Mesendoderm (in vitro differentiated cells): ENCODE results near the gene ARHGDIA.
A peak's percentile ranks its signal among the peaks of the same experiment; 100 is the strongest.

Experiments used
- DNase-seq: peaks from one replicate; pipeline ENCODE4 v3.0.0; 2013
- H2AK5ac ChIP-seq: 2 replicates; pipeline ENCODE4 v1.6.1; 2013; ENCODE audit warnings: low read length, inconsistent platforms
- H2BK120ac ChIP-seq: 2 replicates; pipeline ENCODE4 v1.6.1; 2013; ENCODE audit warnings: low read depth, mild to moderate bottlenecking, low read length, moderate library complexity, mixed read lengths
- H2BK15ac ChIP-seq: replicated peaks from 2 replicates; pipeline ENCODE4 v1.6.1; 2013; ENCODE audit warnings: low read depth, mild to moderate bottlenecking, moderate library complexity
- H2BK5ac ChIP-seq: 2 replicates; pipeline ENCODE4 v1.6.1; 2013; ENCODE audit warnings: low read length, inconsistent platforms
- H3K18ac ChIP-seq: 2 replicates; pipeline ENCODE4 v1.6.1; 2013; ENCODE audit warnings: mild to moderate bottlenecking, low read length, mixed read lengths
- H3K23ac ChIP-seq: one replicate; pipeline ENCODE4 v1.6.1; 2013; ENCODE audit warnings: low read length
- H3K27ac ChIP-seq: 2 replicates; pipeline ENCODE4 v1.5.1; 2013; ENCODE audit warnings: low read depth, mild to moderate bottlenecking, inconsistent platforms, low read length, moderate library complexity
- H3K27me3 ChIP-seq: 2 replicates; pipeline ENCODE4 v1.6.1; 2013; ENCODE audit warnings: low read length, control low read depth, mild to moderate bottlenecking, inconsistent platforms; ENCODE audit not compliant: insufficient read depth, poor library complexity
- H3K36me3 ChIP-seq: 2 replicates; pipeline ENCODE4 v1.6.1; 2013; ENCODE audit warnings: low read length, inconsistent platforms; ENCODE audit not compliant: control insufficient read depth, insufficient read depth
- H3K4ac ChIP-seq: one replicate; pipeline ENCODE4 v1.6.1; 2013; ENCODE audit warnings: low read depth, mild to moderate bottlenecking, low read length, moderate library complexity
- H3K4me1 ChIP-seq: 2 replicates; pipeline ENCODE4 v1.6.1; 2013; ENCODE audit warnings: low read depth, low read length, inconsistent platforms; ENCODE audit not compliant: control insufficient read depth
- H3K4me2 ChIP-seq: 2 replicates; pipeline ENCODE4 v1.6.1; 2013; ENCODE audit warnings: low read length
- H3K4me3 ChIP-seq: 2 replicates; pipeline ENCODE4 v1.5.1; 2013; ENCODE audit warnings: mild to moderate bottlenecking, low read length
- H3K56ac ChIP-seq: one replicate; pipeline ENCODE4 v1.6.1; 2013; ENCODE audit warnings: low read length
- H3K79me1 ChIP-seq: 2 replicates; pipeline ENCODE4 v1.6.1; 2013; ENCODE audit warnings: low read length, inconsistent platforms
- H3K79me2 ChIP-seq: 2 replicates; pipeline ENCODE4 v1.6.1; 2013; ENCODE audit warnings: mild to moderate bottlenecking, low read length; ENCODE audit not compliant: control insufficient read depth, insufficient read depth
- H3K9ac ChIP-seq: 2 replicates; pipeline ENCODE4 v1.6.1; 2013; ENCODE audit warnings: low read length, inconsistent platforms
- H4K5ac ChIP-seq: one replicate; pipeline ENCODE4 v1.6.1; 2013; ENCODE audit warnings: low read length
- H4K8ac ChIP-seq: one replicate; pipeline ENCODE4 v1.6.1; 2013; ENCODE audit warnings: low read depth, mild to moderate bottlenecking, control low read depth, low read length, moderate library complexity
- WGBS: extraction: QIAGEN DNeasy Blood & Tissue Kit; methylation state at CpG from one replicate; pipeline ENCODE4 v1.1.7; 2013; ENCODE audit warnings: low lambda C conversion rate, missing lambda C conversion rate; ENCODE audit not compliant: insufficient coverage; ENCODE audit errors: extremely low coverage; 5-methylcytosine and 5-hydroxymethylcytosine counted together

The ARHGDIA gene

GRCh38 chr17:81831563-81831956 is 39.6 kb downstream of the ARHGDIA start:
- peaks cover 6% of the 10 kb centered on the region for H3K79me2 ChIP-seq
- H3K27me3 ChIP-seq: no peaks in the 10 kb centered on the region
- H3K4me3 ChIP-seq: no peak overlapping the region
- H3K27ac ChIP-seq: no peak overlapping the region
- no peak overlapping the region for H3K4ac ChIP-seq
- H3K4me1 ChIP-seq: peaks cover 4% of the 10 kb centered on the region
- H3K9ac ChIP-seq: no peak overlapping the region
- DNase-seq: no peak
- no CpG with 5 or more reads among the region's 7 CpGs for WGBS
- H3K79me1 ChIP-seq: peaks cover 19% of the 10 kb centered on the region
- no peak overlapping the region for H2AK5ac ChIP-seq
- H2BK15ac ChIP-seq: no peak overlapping the region
- H3K18ac ChIP-seq: no peak overlapping the region
- no peak overlapping the region for H4K8ac ChIP-seq
- H2BK120ac ChIP-seq: no peak overlapping the region
- H4K5ac ChIP-seq: no peak overlapping the region
- no peaks in the 10 kb centered on the region for H3K36me3 ChIP-seq
- H3K56ac ChIP-seq: no peak overlapping the region
- H2BK5ac ChIP-seq: no peak overlapping the region
- no peak overlapping the region for H3K4me2 ChIP-seq
- no peak overlapping the region for H3K23ac ChIP-seq

DNA sequence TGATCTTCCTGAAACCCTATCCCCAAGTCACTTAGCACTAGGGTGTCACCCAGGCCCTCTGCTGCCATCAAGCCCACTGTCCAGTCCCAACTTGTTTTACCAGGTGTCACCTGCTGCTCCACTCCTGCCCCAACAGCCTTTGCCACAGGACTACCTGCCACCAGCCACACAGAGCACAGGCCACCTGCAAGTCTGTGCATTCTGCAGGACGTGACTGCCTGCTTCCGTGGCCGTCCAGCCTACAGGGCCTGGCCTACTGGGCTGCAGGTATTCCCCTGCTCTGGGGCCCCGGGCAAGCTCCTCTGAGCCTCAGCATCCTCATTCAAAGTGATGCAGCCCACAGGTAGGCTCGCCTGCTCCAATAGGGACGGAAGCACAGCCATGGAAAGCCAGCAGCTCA is 41.3 kb downstream of the ARHGDIA start:
- no peak overlapping the region for H3K23ac ChIP-seq
- H3K9ac ChIP-seq: no peak overlapping the region
- peaks cover 6% of the 10 kb centered on the region for H3K79me2 ChIP-seq
- WGBS: no CpG with 5 or more reads among the region's 6 CpGs
- peaks cover 23% of the 10 kb centered on the region for H3K79me1 ChIP-seq
- H3K4me2 ChIP-seq: no peak overlapping the region
- no peak overlapping the region for H4K5ac ChIP-seq
- no peak overlapping the region for H3K4ac ChIP-seq
- H2BK120ac ChIP-seq: no peak overlapping the region
- no peaks in the 10 kb centered on the region for H3K36me3 ChIP-seq
- no peak overlapping the region for H2BK15ac ChIP-seq
- no peak overlapping the region for H3K27ac ChIP-seq
- no peak overlapping the region for H3K4me3 ChIP-seq
- H3K4me1 ChIP-seq: peaks cover 4% of the 10 kb centered on the region
- no peak overlapping the region for H2AK5ac ChIP-seq
- H4K8ac ChIP-seq: no peak overlapping the region
- no peak for DNase-seq
- H3K27me3 ChIP-seq: no peaks in the 10 kb centered on the region
- H3K18ac ChIP-seq: no peak overlapping the region
- no peak overlapping the region for H3K56ac ChIP-seq
- no peak overlapping the region for H2BK5ac ChIP-seq

- no CpG with 5 or more reads among the region's 7 CpGs for WGBS
Observed at GRCh38 chr17:81828656-81829055, 42.5 kb downstream of the ARHGDIA start.

GRCh38 chr17:81825841-81826466 is 45.2 kb downstream of the ARHGDIA start:
- no peak overlapping the region for H3K18ac ChIP-seq
- no peak overlapping the region for H3K56ac ChIP-seq
- H3K4ac ChIP-seq: no peak overlapping the region
- DNase-seq: no peak
- no peaks in the 10 kb centered on the region for H3K4me1 ChIP-seq
- no peak overlapping the region for H2AK5ac ChIP-seq
- no peak overlapping the region for H2BK15ac ChIP-seq
- peaks cover 15% of the 10 kb centered on the region for H3K79me1 ChIP-seq
- H3K79me2 ChIP-seq: peaks cover 2% of the 10 kb centered on the region
- H2BK5ac ChIP-seq: no peak overlapping the region
- H4K5ac ChIP-seq: no peak overlapping the region
- H3K9ac ChIP-seq: no peak overlapping the region
- no peak overlapping the region for H3K4me3 ChIP-seq
- no peak overlapping the region for H3K23ac ChIP-seq
- WGBS: no CpG with 5 or more reads among the region's 11 CpGs
- H3K4me2 ChIP-seq: no peak overlapping the region
- no peak overlapping the region for H2BK120ac ChIP-seq
- no peaks in the 10 kb centered on the region for H3K36me3 ChIP-seq
- H3K27ac ChIP-seq: no peak overlapping the region
- no peaks in the 10 kb centered on the region for H3K27me3 ChIP-seq
- H4K8ac ChIP-seq: no peak overlapping the region

More at GRCh38 chr17:81828656-81829055, 42.5 kb downstream of the ARHGDIA start:
- no peak overlapping the region for H3K27ac ChIP-seq
- H3K79me1 ChIP-seq: peaks cover 20% of the 10 kb centered on the region
- no peak overlapping the region for H3K23ac ChIP-seq
- H3K9ac ChIP-seq: peak overlapping the region; percentile 6
- H3K27me3 ChIP-seq: no peaks in the 10 kb centered on the region
- no peak overlapping the region for H2BK15ac ChIP-seq
- H3K4me2 ChIP-seq: no peak overlapping the region
- peaks cover 4% of the 10 kb centered on the region for H3K4me1 ChIP-seq
- peak overlapping the region; percentile 37 for H3K56ac ChIP-seq
- H3K4ac ChIP-seq: no peak overlapping the region
- no peak overlapping the region for H2AK5ac ChIP-seq
- no peak overlapping the region for H2BK120ac ChIP-seq
- no peaks in the 10 kb centered on the region for H3K36me3 ChIP-seq
- H3K18ac ChIP-seq: no peak overlapping the region
- no peak overlapping the region for H4K5ac ChIP-seq
- H2BK5ac ChIP-seq: no peak overlapping the region
- peaks cover 6% of the 10 kb centered on the region for H3K79me2 ChIP-seq
- no peak overlapping the region for H3K4me3 ChIP-seq
- no peak overlapping the region for H4K8ac ChIP-seq
- no peak for DNase-seq

- WGBS: no CpG with 5 or more reads among the region's 11 CpGs
- no peak for DNase-seq
- H3K27ac ChIP-seq: no peak overlapping the region
Observed at GRCh38 chr17:81824595-81824994, 46.5 kb downstream of the ARHGDIA start.

More at GRCh38 chr17:81824595-81824994, 46.5 kb downstream of the ARHGDIA start:
- H3K56ac ChIP-seq: no peak overlapping the region
- H3K4me2 ChIP-seq: no peak overlapping the region
- H2BK15ac ChIP-seq: no peak overlapping the region
- no peak overlapping the region for H2AK5ac ChIP-seq
- H2BK120ac ChIP-seq: no peak overlapping the region
- no peaks in the 10 kb centered on the region for H3K27me3 ChIP-seq
- peaks cover 2% of the 10 kb centered on the region for H3K4me1 ChIP-seq
- H3K18ac ChIP-seq: no peak overlapping the region
- H3K23ac ChIP-seq: no peak overlapping the region
- no peak overlapping the region for H3K4me3 ChIP-seq
- peaks cover 2% of the 10 kb centered on the region for H3K79me2 ChIP-seq
- no peak overlapping the region for H3K4ac ChIP-seq
- H3K36me3 ChIP-seq: no peaks in the 10 kb centered on the region
- no peak overlapping the region for H4K8ac ChIP-seq
- no peak overlapping the region for H2BK5ac ChIP-seq
- H4K5ac ChIP-seq: no peak overlapping the region
- H3K9ac ChIP-seq: no peak overlapping the region
- H3K79me1 ChIP-seq: peaks cover 9% of the 10 kb centered on the region
